GM19372 (cell line): ENCODE data around the gene MRPS34.

Experiments used
- ATAC-seq: cut with Tn5 transposase; IDR thresholded peaks from one replicate; pipeline ENCODE4 v1.9.1; 2021; ENCODE audit warnings: mild to moderate bottlenecking, low read depth, moderate library complexity; ENCODE audit not compliant: unreplicated experiment

The MRPS34 gene

GRCh38 chr16:1771188-1771863 is 1.6 kb downstream of the MRPS34 start, which contains the start of gene NME3:
Gene NME3 (minus strand): TSS chr16:1771543. CDS start chr16:1771534, 9 bp downstream.
- ATAC-seq: peak; percentile 36

- ATAC-seq: no peak
Observed at GRCh38 chr16:1770328-1771187, 2.4 kb downstream of the MRPS34 start.

DNA sequence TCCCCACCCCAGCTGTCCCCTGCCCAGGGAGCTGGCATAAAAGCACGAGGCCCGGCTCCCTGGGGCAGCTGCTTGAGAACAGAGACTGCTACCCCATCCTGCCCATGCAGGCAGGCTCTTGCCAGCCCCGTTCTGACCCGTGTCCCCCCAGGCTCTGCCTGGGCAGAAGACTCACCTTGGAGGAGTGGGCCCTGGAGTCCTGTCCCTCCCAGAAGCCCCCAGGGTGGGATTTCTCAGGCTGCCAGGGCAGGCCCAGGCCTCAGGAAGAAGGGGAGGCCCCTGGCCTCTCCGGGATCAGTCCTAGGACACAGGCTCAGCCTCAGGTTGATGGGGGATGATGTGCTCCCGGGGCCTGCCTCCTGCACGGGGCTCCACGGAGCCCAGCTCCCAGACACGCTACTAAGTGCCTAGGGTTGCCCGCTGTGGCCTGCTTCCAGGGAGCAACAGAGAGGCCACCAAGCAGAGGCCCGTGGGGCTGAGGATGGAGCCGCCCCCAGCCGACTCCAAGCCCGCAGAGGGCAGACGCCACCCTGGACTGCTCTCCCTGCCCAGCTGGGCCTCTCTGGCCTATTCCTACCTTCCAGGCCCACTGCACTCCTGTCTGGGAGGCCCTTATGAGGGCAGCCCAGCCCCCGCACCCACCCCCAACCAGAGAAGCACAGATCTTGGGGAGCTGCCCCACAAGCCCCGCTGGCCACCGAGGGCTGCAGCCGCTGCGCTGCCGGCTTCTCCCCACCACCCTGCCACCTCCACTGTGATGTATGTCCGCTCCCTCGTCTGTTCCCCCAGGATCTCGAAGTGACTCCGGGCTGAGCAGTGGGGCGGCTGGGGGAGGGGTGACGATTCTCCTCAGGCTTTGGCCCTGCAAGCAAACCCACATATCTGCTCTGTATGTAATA is 3.3 kb downstream of the MRPS34 start:
- ATAC-seq: no peak

DNA sequence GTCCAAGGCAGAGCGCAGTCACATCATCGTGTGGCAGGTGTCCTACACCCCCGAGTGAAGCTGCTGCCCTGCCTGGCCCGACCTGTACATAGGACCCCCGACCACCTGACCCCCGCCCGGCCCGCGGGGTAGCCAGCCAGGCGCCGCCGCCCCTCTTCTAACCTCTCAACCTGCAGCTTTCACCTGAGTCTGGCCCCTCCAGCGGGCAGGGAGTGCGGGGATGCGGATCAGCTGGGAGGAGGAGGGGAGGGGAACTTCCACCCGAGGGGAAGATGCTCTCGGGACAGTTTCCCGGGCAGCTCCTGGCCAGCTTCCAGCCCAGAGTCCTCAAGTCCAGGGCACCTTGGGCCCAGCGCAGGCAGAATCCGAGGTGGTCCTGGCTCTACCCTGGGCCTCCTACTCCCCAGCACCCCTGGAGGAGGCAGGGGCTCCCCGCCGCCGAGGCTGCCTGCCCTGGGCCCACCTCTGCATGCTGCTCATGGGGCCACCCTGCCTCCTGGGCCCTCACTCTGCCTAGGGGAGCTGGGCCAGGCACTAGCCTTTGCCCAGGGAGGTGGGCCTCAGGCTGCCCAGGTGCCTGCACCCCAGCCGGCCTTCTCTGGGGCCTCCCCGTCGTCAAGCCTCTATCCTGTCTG is 4.0 kb downstream of the MRPS34 start:
- ATAC-seq: no peak

- ATAC-seq: no peak
Observed at GRCh38 chr16:1768061-1768766, 4.7 kb downstream of the MRPS34 start.

GRCh38 chr16:1767116-1767994 is 5.6 kb downstream of the MRPS34 start:
- ATAC-seq: no peak

- no peak for ATAC-seq
Observed at GRCh38 chr16:1766701-1767100, 6.2 kb downstream of the MRPS34 start.

DNA sequence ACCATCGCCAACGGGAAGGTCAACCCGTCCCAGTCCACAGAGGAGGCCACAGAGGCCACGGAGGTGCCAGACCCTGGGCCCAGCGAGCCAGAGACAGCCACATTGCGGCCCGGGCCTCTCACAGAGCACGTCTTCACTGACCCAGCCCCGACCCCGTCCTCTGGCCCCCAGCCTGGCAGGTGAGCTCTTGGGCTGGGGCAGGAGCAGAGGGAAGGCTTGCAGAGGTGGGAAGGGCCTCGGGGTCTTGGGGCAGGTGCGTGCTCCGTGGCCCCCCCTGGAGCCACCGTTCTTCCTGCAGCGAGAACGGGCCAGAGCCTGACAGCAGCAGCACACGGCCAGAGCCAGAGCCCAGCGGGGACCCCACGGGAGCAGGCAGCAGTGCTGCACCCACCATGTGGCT is 6.7 kb downstream of the MRPS34 start:
- no peak for ATAC-seq

DNA sequence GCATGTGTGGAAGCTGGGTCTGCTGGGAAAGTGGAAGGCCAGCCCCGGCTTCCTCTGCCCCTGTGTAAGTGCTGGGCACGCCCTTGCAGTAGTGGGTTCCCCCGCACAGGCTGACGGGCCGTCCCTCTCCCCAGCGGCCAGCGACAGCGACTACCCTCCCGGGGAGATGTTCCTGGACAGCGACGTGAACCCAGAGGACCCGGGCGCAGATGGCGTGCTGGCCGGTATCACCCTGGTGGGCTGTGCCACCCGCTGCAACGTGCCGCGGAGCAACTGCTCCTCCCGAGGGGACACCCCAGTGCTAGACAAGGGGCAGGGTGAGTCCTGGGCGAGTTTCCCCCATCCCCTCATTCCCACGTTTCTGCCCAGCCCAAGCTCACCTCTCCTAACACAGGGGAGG is 7.1 kb downstream of the MRPS34 start:
- ATAC-seq: no peak

DNA sequence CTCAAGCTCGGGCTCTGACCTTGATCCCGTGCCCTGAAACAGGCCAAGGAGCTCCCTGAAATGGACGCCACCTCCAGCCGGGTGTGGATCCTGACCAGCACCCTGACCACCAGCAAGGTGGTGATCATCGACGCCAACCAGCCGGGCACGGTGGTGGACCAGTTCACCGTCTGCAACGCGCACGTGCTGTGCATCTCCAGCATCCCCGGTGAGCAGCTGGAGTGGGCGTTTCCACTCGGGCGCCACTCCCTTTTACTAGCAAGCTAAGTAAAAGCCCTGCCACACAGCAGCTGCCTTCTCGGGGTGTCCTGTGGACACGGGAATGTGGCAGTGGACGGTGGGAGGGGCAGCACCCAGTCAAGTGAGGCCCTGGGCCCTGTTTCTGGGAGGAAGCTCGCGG is 8.0 kb downstream of the MRPS34 start:
- ATAC-seq: no peak

GRCh38 chr16:1763521-1764511 is 9.1 kb downstream of the MRPS34 start:
- no peak for ATAC-seq

- no peak for ATAC-seq
Observed at GRCh38 chr16:1762879-1763520, 9.9 kb downstream of the MRPS34 start.

DNA sequence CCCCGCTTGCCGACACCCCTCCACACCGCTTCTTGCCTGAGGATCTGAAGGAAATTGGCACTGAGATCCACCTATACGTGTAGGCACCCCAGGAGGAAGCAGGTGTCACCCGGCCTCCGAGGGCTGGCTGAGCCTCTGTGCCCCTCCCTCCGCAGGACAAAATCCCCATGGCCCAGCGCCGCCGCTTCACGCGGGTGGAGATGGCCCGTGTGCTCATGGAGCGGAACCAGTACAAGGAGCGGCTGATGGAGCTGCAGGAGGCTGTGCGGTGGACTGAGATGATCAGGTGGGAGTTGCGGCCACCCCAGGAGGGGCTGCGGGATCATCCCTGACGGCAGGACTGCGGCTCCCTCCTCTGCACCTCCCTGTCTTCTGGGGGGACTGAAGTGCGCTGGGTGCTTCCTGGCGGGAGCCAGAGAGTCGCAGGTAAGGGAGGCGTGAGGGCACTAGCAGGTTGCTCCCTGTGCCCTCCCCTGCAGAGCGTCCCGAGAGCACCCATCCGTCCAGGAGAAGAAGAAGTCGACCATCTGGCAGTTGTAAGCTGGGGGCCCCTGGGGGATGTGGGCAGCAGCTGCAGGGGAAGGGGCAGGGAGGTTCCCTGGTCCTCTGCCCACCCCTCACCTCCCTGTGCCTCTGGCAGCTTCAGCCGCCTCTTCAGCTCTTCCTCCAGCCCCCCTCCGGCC is 10.6 kb downstream of the MRPS34 start:
- no peak for ATAC-seq

GRCh38 chr16:1761751-1762150 is 11.2 kb downstream of the MRPS34 start:
- ATAC-seq: no peak

DNA sequence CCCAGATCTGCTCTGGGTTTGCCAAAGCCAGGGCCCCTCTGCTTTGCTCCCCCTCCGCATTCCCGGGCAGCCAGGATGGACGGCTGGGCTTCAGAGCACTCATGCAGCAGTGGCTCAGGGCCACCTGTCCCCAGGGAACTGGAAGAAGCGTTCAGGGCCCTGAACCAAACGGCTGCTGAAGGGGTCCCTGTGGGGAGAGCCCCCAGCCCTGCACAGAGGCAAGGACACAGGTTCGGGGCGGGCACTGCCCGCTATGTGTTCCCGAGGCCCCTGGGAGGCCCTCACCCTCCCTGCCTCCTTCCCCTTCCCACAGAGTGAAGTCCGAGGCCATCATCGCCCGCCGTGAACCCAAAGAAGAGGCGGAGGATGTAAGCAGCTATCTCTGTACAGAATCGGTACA is 12.0 kb downstream of the MRPS34 start:
- no peak for ATAC-seq

- no peak for ATAC-seq
Observed at GRCh38 chr16:1759511-1759910, 13.4 kb downstream of the MRPS34 start.

DNA sequence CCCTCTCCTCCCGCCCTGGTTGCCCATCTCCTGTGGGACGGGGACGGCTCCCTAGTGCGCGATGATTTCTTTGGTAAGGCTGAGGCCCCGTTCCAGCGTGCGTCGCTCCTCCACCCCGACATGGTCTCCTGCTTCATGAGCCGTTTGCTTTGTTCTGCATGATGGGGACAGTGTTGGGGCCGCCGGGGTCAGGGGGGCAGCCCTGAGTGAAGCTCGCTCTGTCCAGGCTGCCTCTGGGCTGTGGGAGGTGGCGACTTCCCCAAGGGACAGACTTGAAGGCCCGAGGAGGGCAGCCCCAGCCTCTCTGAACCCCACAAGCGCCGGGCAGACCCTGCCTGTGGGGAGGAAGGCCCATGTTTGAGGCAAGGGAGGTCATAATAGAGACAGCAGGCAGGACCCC is 14.0 kb downstream of the MRPS34 start:
- no peak for ATAC-seq
